Glutamatergic neuron (in vitro differentiated cells): ENCODE data around the gene SH2D1B. TPM values are rescaled to one million over a fixed set of nuclear protein-coding genes. Genes with fewer than 3 reads are reported as not detected.
"Not testable (repeated sequence)": the region's sequence is repeated elsewhere in the genome, so short reads cannot be mapped to it uniquely, and the experiment has no call there.

ENCODE experiments used
- DNase-seq: peaks from one replicate; pipeline ENCODE4 v3.0.0; 2022
- H3K27ac Mint-ChIP-seq: one replicate; pipeline ENCODE4 v1.8.0; 2020; ENCODE audit warnings: mild to moderate bottlenecking, mixed read lengths, inconsistent platforms; ENCODE audit not compliant: unreplicated experiment
- H3K27me3 Mint-ChIP-seq: one replicate; pipeline ENCODE4 v1.8.0; 2020; ENCODE audit warnings: mild to moderate bottlenecking, moderate library complexity, mixed read lengths, inconsistent platforms; ENCODE audit not compliant: unreplicated experiment
- H3K36me3 Mint-ChIP-seq: one replicate; pipeline ENCODE4 v1.8.0; 2020; ENCODE audit warnings: mild to moderate bottlenecking, mixed read lengths, inconsistent platforms; ENCODE audit not compliant: unreplicated experiment
- H3K4me1 Mint-ChIP-seq: one replicate; pipeline ENCODE4 v1.8.0; 2020; ENCODE audit warnings: mild to moderate bottlenecking, low read depth, mixed read lengths, inconsistent platforms; ENCODE audit not compliant: unreplicated experiment
- H3K4me3 Mint-ChIP-seq: one replicate; pipeline ENCODE4 v1.8.0; 2020; ENCODE audit warnings: mild to moderate bottlenecking, mixed read lengths, inconsistent platforms; ENCODE audit not compliant: unreplicated experiment
- H3K9me3 Mint-ChIP-seq: one replicate; pipeline ENCODE4 v1.8.0; 2020; ENCODE audit warnings: mild to moderate bottlenecking, moderate library complexity, mixed read lengths, inconsistent platforms; ENCODE audit not compliant: unreplicated experiment
- total RNA-seq: library from RNA; stranded (reverse); fragmentation: NEBNext Ultra II Directional; extraction: Animal tissue kit (Norgen Biotek cat#: 25700); gene quantifications from one replicate; pipeline ENCODE4 v1.2.1, GENCODE V29; 2021; ENCODE audit not compliant: unreplicated experiment
- TF ChIP-seq, protein P1 (sequence below): fragments of 200-600 bp; sonication (generic); IDR thresholded peaks from one replicate; pipeline ENCODE4 v1.5.0; 2021; ENCODE audit not compliant: partially characterized antibody, unreplicated experiment

The SH2D1B gene
- total RNA-seq, 1 donor from 2014 or later = not detected

DNA sequence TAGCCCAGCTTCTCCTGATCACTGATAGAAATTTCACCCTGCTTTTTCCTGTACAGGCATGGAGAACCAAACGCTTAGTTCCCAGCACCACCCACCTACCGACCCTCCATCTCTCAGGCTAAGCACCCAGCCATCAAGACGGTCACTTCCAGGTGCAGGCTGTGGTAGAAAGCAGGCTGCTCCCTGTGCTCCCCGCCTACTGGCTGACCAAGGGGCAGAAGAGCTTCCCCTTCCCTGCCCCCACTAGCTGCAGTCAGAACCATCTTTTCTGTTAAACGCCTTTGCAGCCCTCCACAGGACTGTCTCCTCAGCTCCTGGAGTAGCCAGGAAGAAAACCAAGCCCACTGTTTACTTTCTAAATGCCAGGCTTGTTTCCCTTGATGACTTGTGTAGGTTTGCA lies 58.2 kb downstream of the SH2D1B start:
- Mint-ChIP-seq H3K27ac (no peak overlapping the region), H3K9me3 (peaks cover 2% of the 10 kb centered on the region), H3K27me3 (peaks cover 2% of the 10 kb centered on the region), H3K4me3 (no peak overlapping the region), H3K4me1 (peaks cover 9% of the 10 kb centered on the region), H3K36me3 (no peaks in the 10 kb centered on the region)
- TF ChIP-seq, protein P1, sequence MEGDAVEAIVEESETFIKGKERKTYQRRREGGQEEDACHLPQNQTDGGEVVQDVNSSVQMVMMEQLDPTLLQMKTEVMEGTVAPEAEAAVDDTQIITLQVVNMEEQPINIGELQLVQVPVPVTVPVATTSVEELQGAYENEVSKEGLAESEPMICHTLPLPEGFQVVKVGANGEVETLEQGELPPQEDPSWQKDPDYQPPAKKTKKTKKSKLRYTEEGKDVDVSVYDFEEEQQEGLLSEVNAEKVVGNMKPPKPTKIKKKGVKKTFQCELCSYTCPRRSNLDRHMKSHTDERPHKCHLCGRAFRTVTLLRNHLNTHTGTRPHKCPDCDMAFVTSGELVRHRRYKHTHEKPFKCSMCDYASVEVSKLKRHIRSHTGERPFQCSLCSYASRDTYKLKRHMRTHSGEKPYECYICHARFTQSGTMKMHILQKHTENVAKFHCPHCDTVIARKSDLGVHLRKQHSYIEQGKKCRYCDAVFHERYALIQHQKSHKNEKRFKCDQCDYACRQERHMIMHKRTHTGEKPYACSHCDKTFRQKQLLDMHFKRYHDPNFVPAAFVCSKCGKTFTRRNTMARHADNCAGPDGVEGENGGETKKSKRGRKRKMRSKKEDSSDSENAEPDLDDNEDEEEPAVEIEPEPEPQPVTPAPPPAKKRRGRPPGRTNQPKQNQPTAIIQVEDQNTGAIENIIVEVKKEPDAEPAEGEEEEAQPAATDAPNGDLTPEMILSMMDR = no peak
- no peak for DNase-seq

DNA sequence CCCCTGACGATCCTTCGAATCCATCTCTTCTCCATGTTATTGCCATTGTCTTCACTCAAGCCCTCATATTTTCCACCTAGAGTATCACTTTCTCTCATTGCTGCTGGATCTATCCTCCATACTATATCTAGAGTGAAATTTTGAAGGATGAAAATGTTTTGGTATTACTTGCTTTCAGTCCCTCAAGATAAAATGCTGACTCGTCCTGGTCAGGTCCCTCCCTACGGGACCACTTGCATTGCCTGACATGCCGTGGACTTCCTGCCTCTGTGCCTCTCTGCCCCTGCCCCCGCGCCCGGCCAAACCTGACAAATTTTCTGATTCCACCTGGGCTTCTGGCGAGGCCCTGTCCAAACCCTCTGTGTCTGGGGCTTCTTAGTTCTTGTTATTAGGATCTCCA lies 58.9 kb downstream of the SH2D1B start:
- H3K27ac Mint-ChIP-seq = no peak overlapping the region
- no peak for DNase-seq
- H3K27me3 Mint-ChIP-seq = peaks cover 2% of the 10 kb centered on the region
- TF ChIP-seq, protein P1 = no peak
- H3K36me3 Mint-ChIP-seq = no peaks in the 10 kb centered on the region
- H3K4me1 Mint-ChIP-seq = peaks cover 9% of the 10 kb centered on the region
- H3K4me3 Mint-ChIP-seq = no peak overlapping the region
- peaks cover 2% of the 10 kb centered on the region for H3K9me3 Mint-ChIP-seq

DNA sequence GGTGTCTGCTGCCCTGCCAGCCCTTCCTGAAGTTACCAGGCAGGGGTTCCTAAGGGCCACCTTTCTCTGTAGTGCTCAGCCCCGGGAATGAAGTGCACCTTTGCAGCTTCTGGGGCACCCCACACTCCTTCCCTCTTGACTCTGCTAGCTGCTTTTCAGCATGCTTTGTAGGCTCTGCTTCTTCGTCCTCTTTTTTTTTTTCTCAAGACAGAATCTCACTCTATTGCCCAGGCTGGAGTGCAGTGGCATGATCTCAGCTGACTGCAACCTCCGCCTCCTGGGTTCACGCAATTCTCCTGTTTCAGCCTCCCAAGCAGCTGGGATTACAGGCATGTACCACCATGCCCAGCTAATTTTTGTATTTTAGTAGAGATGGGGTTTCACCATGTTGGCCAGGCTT lies 60.1 kb downstream of the SH2D1B start:
- not testable (repeated sequence) for H3K4me1 Mint-ChIP-seq, H3K9me3 Mint-ChIP-seq, H3K27me3 Mint-ChIP-seq, H3K27ac Mint-ChIP-seq, H3K36me3 Mint-ChIP-seq, H3K4me3 Mint-ChIP-seq, DNase-seq

DNA sequence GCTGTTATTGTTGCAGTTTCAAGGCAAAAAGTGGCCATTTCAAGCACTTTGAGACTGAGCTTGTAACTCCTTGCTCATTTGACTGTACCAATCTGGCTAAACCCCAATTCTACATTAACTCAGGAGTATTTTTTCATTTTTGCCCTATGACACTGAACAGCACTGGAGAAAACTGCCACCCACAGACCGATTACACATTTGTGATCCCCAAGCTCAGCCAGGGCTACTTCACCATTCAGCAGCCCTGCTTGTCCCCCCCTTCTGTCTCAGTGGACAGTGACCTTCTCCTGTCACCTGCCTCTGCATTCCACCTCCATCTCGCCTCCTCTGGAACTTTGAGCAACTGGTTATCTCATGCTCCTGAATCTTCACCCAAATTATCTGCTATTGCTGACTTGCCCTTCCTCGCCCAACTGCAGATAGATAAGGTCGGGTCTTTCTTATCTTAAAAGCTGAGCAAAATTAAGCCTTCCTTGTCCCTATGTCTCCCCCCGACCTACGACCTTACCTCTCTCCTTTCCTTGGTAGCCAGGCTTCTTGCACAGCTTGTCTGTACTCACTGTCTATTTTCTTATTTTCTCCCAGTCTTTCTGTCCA lies 60.6 kb downstream of the SH2D1B start:
- Mint-ChIP-seq H3K4me3 (no peak overlapping the region), H3K36me3 (no peaks in the 10 kb centered on the region), H3K27ac (no peak overlapping the region), H3K9me3 (peaks cover 2% of the 10 kb centered on the region), H3K27me3 (peaks cover 2% of the 10 kb centered on the region), H3K4me1 (peaks cover 9% of the 10 kb centered on the region)
- DNase-seq = no peak
- TF ChIP-seq, protein P1 = no peak

DNA sequence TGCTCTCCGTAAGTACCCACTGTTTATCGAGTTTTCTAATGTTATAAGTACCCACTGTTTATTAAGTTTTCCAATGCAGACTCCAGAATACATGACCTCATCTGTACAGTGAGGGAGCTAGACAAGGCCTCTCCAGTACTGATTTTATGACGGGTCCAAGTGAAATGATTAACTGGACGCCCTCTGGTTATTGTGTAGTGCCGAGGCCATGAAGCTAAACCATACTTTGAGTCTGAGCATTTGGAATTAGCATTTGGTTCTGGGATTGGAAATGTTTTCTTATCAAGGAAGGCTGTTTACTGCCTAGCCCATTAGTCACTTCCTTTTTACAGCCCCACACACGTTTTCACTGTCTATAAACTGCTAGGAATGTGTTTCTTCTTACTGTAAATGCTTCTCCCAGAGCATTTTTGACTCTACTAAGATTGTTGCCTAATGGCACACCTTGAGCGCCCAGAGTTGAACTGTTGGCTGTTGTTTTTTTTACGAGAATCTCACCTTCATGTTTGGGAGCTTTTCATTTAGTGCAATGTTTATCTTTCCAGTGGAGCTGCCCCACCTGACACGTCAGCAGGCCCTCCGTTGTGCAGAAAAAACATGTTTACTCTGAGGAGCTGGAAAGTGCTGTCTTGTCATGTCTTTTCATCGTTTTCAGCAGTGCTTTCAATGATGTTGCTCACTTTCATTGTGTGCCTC lies 62.2 kb downstream of the SH2D1B start:
- peaks cover 9% of the 10 kb centered on the region for H3K4me1 Mint-ChIP-seq
- DNase-seq = no peak
- H3K27ac Mint-ChIP-seq = no peak overlapping the region
- TF ChIP-seq, protein P1 = no peak
- H3K4me3 Mint-ChIP-seq = no peak overlapping the region
- H3K9me3 Mint-ChIP-seq = no peaks in the 10 kb centered on the region
- peaks cover 2% of the 10 kb centered on the region for H3K27me3 Mint-ChIP-seq
- no peaks in the 10 kb centered on the region for H3K36me3 Mint-ChIP-seq
